ENCODE measurements around the gene SLC24A2. TPM values are rescaled to one million over a fixed set of nuclear protein-coding genes. Genes with fewer than 3 reads are reported as not detected.

The SLC24A2 gene
- total and polyA plus RNA-seq, 8 donors: 0.05 to 2.6 (median 0.37) TPM; not detected in 5

DNA sequence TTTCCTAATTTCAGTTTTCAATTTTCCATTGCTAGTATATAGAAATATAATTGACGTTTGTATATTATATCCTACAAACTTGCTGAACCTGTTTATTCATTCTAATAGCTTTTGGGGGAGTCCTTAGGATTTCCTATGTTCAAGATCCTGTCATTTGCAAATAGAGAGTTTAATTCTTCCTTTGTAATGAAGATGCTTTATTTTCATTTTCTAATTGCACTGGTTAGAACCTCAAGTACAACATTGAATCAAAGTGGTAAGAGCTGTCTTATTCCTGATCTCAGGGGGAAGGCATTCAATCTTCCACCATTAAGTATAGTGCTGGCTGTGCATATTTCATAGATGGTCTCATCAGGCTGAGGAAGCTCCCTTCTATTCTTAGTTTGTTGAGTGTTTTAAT lies 15.6 kb upstream of the SLC24A2 start:
- H3K4me3 ChIP-seq: no peak overlapping the region
- peaks cover 0 to 6% (median 0%) of the 10 kb centered on the region in 3 donors for H3K27me3 ChIP-seq
- H3K4me1 ChIP-seq: no peaks in the 10 kb centered on the region
- 13 to 36% (median 29%) methylated on average over 1 of the region's 1 CpG for WGBS, 5 donors
- intact Hi-C loops (cut with DNase I; ENCODE audit: low total_unique reads): no loop called here
- DNase-seq: no peak
- H3K36me3 ChIP-seq: no peaks in the 10 kb centered on the region
- TF ChIP-seq POLR2A (IDR thresholded peaks at IDR 0.05) (no peak), EP300 (IDR thresholded peaks at IDR 0.05) (no peak), CTCF (IDR thresholded peaks at IDR 0.05) (no peak), POLR2AphosphoS5 (IDR thresholded peaks at IDR 0.05) (no peak)
- H3K9me3 ChIP-seq: peaks cover 0 to 4% (median 0%) of the 10 kb centered on the region in 4 donors
- no peak overlapping the region for H3K27ac ChIP-seq

DNA sequence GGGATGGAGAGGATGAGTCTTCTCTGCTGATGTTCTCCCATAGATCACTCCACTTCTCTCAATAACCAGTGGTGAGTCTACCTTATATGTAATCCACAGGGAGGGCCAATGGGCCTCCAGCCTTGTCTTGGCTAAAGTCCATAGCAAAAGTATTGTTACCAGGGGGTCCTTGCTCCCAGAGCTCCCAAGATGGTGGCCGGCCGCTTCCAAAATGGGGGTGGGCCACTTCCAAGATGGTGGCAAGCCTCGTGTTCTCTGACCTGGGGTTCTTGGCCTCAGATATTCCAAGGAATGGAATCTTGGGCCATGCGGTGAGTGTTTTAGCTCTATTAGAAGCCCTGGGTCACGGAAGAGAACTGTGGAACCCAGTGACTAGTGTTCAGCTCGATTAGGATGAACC lies 12.0 kb upstream of the SLC24A2 start:
- H3K27ac ChIP-seq: no peak overlapping the region
- no peak for DNase-seq
- H3K36me3 ChIP-seq: no peaks in the 10 kb centered on the region
- peaks cover 0 to 4% (median 0%) of the 10 kb centered on the region in 4 donors for H3K9me3 ChIP-seq
- H3K4me3 ChIP-seq: no peak overlapping the region
- no peaks in the 10 kb centered on the region for H3K4me1 ChIP-seq
- WGBS, 5 donors: 80 to 87% (median 84%) methylated on average over 6 of the region's 6 CpGs
- intact Hi-C loops (cut with DNase I; ENCODE audit: low total_unique reads): no loop called here
- TF ChIP-seq EP300 (IDR thresholded peaks at IDR 0.05) (no peak), POLR2A (IDR thresholded peaks at IDR 0.05) (no peak), POLR2AphosphoS5 (IDR thresholded peaks at IDR 0.05) (no peak), CTCF (IDR thresholded peaks at IDR 0.05) (no peak)
- H3K27me3 ChIP-seq: peaks cover 0 to 6% (median 0%) of the 10 kb centered on the region in 3 donors

DNA sequence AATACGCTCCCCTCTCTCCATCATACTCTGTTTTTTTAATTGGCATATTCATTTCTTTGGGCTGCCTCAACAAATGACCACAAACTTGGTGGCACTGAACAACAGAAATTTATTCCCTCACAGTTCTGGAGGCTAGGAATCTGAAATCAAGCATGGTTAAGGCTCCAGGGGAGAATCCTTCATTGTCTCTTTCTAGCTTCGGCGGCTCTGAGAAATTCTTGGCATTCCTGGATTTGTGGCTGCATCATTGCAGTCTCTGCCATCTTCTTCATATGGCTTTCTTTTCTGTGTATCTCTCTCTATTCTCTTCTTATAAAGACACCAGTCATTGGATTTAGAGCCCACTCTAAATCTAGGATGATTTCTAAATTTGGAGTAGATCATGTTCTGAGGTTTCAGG lies 10.9 kb upstream of the SLC24A2 start:
- H3K36me3 ChIP-seq: no peaks in the 10 kb centered on the region
- intact Hi-C loops (cut with DNase I; ENCODE audit: low total_unique reads): no loop called here
- H3K27me3 ChIP-seq: peaks cover 0 to 6% (median 0%) of the 10 kb centered on the region in 3 donors
- TF ChIP-seq CTCF (IDR thresholded peaks at IDR 0.05): no peak
- TF ChIP-seq EP300 (IDR thresholded peaks at IDR 0.05): no peak
- no peak for TF ChIP-seq POLR2A (IDR thresholded peaks at IDR 0.05)
- TF ChIP-seq POLR2AphosphoS5 (IDR thresholded peaks at IDR 0.05): no peak
- WGBS, 5 donors: 31 to 44% (median 33%) methylated on average over 3 of the region's 3 CpGs
- H3K9me3 ChIP-seq: peaks cover 0 to 4% (median 0%) of the 10 kb centered on the region in 4 donors
- H3K4me1 ChIP-seq: no peaks in the 10 kb centered on the region
- DNase-seq: no peak
- no peak overlapping the region for H3K27ac ChIP-seq
- no peak overlapping the region for H3K4me3 ChIP-seq

GRCh38 chr9:19788152-19788551 lies 685 bp downstream of the SLC24A2 start:
- Histone ChIP-seq H3K36me3 (no peaks in the 10 kb centered on the region), H3K9me3 (peaks cover 0 to 4% (median 0%) of the 10 kb centered on the region in 4 donors), H3K4me1 (peaks cover 0 to 16% (median 7%) of the 10 kb centered on the region in 4 donors), H3K4me3 (peak overlapping the region in 3 of 4 donors; percentile 3 to 37 (median 35)), H3K27ac (no peak overlapping the region), H3K27me3 (peaks cover 0 to 39% (median 13%) of the 10 kb centered on the region in 3 donors)
- TF ChIP-seq POLR2A (IDR thresholded peaks at IDR 0.05) (no peak), CTCF (IDR thresholded peaks at IDR 0.05) (no peak), POLR2AphosphoS5 (IDR thresholded peaks at IDR 0.05) (no peak), EP300 (IDR thresholded peaks at IDR 0.05) (no peak)
- intact Hi-C loops (cut with DNase I; ENCODE audit: low total_unique reads): no loop called here
- WGBS, 5 donors: 2 to 4% (median 3%) methylated on average over 23 to 24 of the region's 24 CpGs
- DNase-seq: peak in 1 of 2 donors; percentile 7

Measured in stomach (tissue), 9 donors.